Measurements from ENCODE around the gene GRXCR2. TPM values are rescaled to one million over a fixed set of nuclear protein-coding genes. Genes with fewer than 3 reads are reported as not detected.
"Not testable (repeated sequence)": the region's sequence is repeated elsewhere in the genome, so short reads cannot be mapped to it uniquely, and the experiment has no call there.

Gene GRXCR2
- total and polyA plus RNA-seq, 10 donors: not detected

- Histone ChIP-seq H3K9me3 (no peaks in the 10 kb centered on the region), H3K4me1 (peaks cover 7 to 29% (median 20%) of the 10 kb centered on the region in 6 donors), H3K27me3 (replicated peaks in 1 of 7) (peaks cover 0 to 8% (median 0%) of the 10 kb centered on the region in 7 donors), H3K27ac (no peak overlapping the region), H3K4me3 (no peak overlapping the region), H3K36me3 (no peaks in the 10 kb centered on the region)
- TF ChIP-seq POLR2AphosphoS5 (IDR thresholded peaks at IDR 0.05) (no peak), CTCF (IDR thresholded peaks at IDR 0.05 in 8 of 11, conservative IDR thresholded peaks at IDR 0.05 in 3 of 11) (no peak), POLR2A (IDR thresholded peaks at IDR 0.05) (no peak)
- intact Hi-C loops (cut with DNase I; ENCODE audit: low total_unique reads): no loop called here
- 77 to 86% (median 84%) methylated on average over 6 of the region's 6 CpGs for WGBS, 5 donors
- no peak for DNase-seq
Measured at GRCh38 chr5:145838276-145838675, 34.5 kb downstream of the GRXCR2 start.

GRCh38 chr5:145836241-145836640 is 36.6 kb downstream of the GRXCR2 start:
- H3K9me3 ChIP-seq; DNase-seq; intact Hi-C loops (cut with DNase I; ENCODE audit: low total_unique reads); H3K27me3 ChIP-seq (replicated peaks in 1 of 7); H3K36me3 ChIP-seq: not testable (repeated sequence)
- H3K4me3 ChIP-seq: peak overlapping the region in 1 of 8 donors; percentile 71
- H3K27ac ChIP-seq: peak overlapping the region in 1 of 8 donors; percentile 75
- WGBS, 5 donors: 94 to 97% (median 97%) methylated on average over 12 to 13 of the region's 13 CpGs
- H3K4me1 ChIP-seq: peaks cover 7 to 30% (median 20%) of the 10 kb centered on the region in 6 donors

GRCh38 chr5:145835848-145836239 is 37.0 kb downstream of the GRXCR2 start:
- intact Hi-C loops (cut with DNase I; ENCODE audit: low total_unique reads): no loop called here
- TF ChIP-seq POLR2AphosphoS5 (IDR thresholded peaks at IDR 0.05) (no peak), CTCF (IDR thresholded peaks at IDR 0.05 in 8 of 11, conservative IDR thresholded peaks at IDR 0.05 in 3 of 11) (no peak), POLR2A (IDR thresholded peaks at IDR 0.05) (no peak)
- peaks cover 7 to 34% (median 20%) of the 10 kb centered on the region in 6 donors for H3K4me1 ChIP-seq
- H3K27ac ChIP-seq: peak overlapping the region in 6 of 8 donors; percentile 43 to 76 (median 66)
- H3K9me3 ChIP-seq: no peaks in the 10 kb centered on the region
- no peak for DNase-seq
- H3K27me3 ChIP-seq (replicated peaks in 1 of 7): peaks cover 0 to 8% (median 0%) of the 10 kb centered on the region in 7 donors
- H3K36me3 ChIP-seq: no peaks in the 10 kb centered on the region
- H3K4me3 ChIP-seq: peak overlapping the region; percentile 66 to 92 (median 74)
- 41 to 66% (median 47%) methylated on average over 18 of the region's 18 CpGs for WGBS, 5 donors

GRCh38 chr5:145834917-145835847 is 37.6 kb downstream of the GRXCR2 start, which contains the start of gene PRELID2:
PRELID2 (minus strand) TSS chr5:145835342; CDS start chr5:145835251, 91 bp downstream.
- WGBS, 5 donors: 1 to 2% (median 1%) methylated on average over 65 to 71 of the region's 71 CpGs
- no peaks in the 10 kb centered on the region for H3K36me3 ChIP-seq
- H3K27ac ChIP-seq: peak within 1 kb of the TSS in 7 of 8 donors; percentile 43 to 76 (median 71)
- H3K27me3 ChIP-seq (replicated peaks in 1 of 7): peaks cover 0 to 8% (median 0%) of the 10 kb centered on the region in 7 donors
- intact Hi-C loops (cut with DNase I; ENCODE audit: low total_unique reads): no loop called here
- H3K9me3 ChIP-seq: no peaks in the 10 kb centered on the region
- peak; percentile 92 for DNase-seq
- peak within 1 kb of the TSS; percentile 66 to 92 (median 74) for H3K4me3 ChIP-seq
- no peak for TF ChIP-seq CTCF (IDR thresholded peaks at IDR 0.05 in 8 of 11, conservative IDR thresholded peaks at IDR 0.05 in 3 of 11)
- peak; percentile 67 to 83 (median 80) for TF ChIP-seq POLR2AphosphoS5 (IDR thresholded peaks at IDR 0.05)
- TF ChIP-seq POLR2A (IDR thresholded peaks at IDR 0.05): peak in 1 of 3 donors; percentile 55
- peaks cover 7 to 40% (median 20%) of the 10 kb centered on the region in 6 donors for H3K4me1 ChIP-seq

All from spleen (tissue), 11 donors.